ENCODE results near the gene GSTM3.

DNA sequence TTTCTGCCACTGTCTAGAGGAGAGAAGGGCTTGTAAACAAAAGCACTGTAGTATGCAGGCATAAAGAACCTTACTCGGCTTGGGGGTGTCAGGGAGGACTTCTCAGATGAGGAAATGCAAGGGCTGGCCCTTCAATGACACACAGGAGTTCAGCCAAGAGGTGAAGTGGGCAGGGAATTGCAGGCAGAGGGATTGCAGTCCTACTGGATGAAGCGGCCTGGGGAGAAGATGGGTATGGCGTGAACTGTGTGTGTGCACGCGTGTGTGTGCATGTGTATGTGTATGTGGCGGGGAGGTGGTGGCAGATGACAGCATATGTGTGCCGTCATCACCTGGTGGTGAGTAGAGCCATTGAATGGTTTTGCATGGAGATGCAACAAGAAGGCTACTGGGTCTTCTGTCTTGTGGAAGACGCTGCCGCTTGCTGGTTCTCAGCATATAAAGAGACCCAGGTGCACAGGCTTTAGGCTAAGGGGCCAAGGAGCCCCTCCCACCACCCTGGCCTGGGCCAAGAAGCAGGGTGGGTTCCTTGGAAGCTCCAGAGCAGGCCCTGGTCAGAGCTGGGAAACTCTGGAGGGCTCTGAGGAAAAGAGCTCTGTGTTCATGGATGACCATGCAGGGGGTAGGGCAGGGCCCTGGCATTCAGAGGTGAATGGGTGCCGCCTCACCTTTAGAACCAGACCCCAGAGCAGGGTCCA, 26.9 kb upstream of the GSTM3 start:
- TF ChIP-seq, protein P1, sequence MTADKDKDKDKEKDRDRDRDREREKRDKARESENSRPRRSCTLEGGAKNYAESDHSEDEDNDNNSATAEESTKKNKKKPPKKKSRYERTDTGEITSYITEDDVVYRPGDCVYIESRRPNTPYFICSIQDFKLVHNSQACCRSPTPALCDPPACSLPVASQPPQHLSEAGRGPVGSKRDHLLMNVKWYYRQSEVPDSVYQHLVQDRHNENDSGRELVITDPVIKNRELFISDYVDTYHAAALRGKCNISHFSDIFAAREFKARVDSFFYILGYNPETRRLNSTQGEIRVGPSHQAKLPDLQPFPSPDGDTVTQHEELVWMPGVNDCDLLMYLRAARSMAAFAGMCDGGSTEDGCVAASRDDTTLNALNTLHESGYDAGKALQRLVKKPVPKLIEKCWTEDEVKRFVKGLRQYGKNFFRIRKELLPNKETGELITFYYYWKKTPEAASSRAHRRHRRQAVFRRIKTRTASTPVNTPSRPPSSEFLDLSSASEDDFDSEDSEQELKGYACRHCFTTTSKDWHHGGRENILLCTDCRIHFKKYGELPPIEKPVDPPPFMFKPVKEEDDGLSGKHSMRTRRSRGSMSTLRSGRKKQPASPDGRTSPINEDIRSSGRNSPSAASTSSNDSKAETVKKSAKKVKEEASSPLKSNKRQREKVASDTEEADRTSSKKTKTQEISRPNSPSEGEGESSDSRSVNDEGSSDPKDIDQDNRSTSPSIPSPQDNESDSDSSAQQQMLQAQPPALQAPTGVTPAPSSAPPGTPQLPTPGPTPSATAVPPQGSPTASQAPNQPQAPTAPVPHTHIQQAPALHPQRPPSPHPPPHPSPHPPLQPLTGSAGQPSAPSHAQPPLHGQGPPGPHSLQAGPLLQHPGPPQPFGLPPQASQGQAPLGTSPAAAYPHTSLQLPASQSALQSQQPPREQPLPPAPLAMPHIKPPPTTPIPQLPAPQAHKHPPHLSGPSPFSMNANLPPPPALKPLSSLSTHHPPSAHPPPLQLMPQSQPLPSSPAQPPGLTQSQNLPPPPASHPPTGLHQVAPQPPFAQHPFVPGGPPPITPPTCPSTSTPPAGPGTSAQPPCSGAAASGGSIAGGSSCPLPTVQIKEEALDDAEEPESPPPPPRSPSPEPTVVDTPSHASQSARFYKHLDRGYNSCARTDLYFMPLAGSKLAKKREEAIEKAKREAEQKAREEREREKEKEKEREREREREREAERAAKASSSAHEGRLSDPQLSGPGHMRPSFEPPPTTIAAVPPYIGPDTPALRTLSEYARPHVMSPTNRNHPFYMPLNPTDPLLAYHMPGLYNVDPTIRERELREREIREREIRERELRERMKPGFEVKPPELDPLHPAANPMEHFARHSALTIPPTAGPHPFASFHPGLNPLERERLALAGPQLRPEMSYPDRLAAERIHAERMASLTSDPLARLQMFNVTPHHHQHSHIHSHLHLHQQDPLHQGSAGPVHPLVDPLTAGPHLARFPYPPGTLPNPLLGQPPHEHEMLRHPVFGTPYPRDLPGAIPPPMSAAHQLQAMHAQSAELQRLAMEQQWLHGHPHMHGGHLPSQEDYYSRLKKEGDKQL (CRISPR knock-in tag; IDR thresholded peaks at IDR 0.05; ENCODE audit: low read depth): no peak
- TF ChIP-seq ZNF7 (CRISPR knock-in tag; IDR thresholded peaks at IDR 0.05) (no peak), NFYB (CRISPR knock-in tag; IDR thresholded peaks at IDR 0.05) (no peak), KDM5B (CRISPR knock-in tag; IDR thresholded peaks at IDR 0.05; ENCODE audit: borderline replicate concordance) (no peak), ZNF224 (CRISPR knock-in tag; IDR thresholded peaks at IDR 0.05) (no peak), MAZ (IDR thresholded peaks at IDR 0.05; ENCODE audit: borderline replicate concordance, low read depth, low read length) (no peak), MAZ (CRISPR knock-in tag; IDR thresholded peaks at IDR 0.05; ENCODE audit: low read depth) (no peak)

Measured in HepG2 (cell line).